SKM-1 treated with dmso at 0.1 percent for 144 hours (cell line): Measurements from ENCODE around the gene SLC17A9.
"Not testable (repeated sequence)": the region's sequence is repeated elsewhere in the genome, so short reads cannot be mapped to it uniquely, and the experiment has no call there.

Experiments
- DNase-seq: peaks from one replicate; lab custom pipeline; 2025; ENCODE audit not compliant: unreplicated experiment; lab: John Stamatoyannopoulos, UW

SLC17A9 gene

GRCh38 chr20:62920039-62920645, 32.4 kb upstream of the SLC17A9 start:
- DNase-seq, result no peak

DNA sequence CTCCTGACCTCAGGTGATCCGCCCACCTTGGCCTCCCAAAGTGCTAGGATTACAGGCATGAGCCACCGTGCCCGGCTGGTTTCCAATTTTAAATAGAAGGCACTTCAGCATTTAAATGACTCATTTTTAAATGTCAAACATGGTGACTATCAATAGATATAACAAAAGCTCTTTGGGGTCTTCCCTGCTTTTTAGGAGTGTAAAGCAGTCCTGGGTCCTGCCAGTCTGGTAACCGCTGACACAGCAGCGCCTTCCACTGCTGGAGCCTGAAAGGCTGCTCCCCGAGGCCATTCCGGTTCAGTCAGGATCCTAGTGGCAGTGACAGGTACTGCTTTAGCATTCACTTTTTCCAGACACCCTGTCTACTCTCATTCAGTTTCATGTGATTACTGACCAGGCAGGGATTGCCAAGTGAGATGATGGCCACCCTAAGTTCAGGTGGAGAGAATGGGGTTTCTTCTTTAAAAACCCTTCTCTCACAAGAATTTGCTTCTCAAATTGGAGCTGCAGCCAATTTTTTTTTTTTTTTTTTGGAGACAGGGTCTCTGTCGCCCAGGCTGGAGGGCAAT, 31.3 kb upstream of the SLC17A9 start:
- DNase-seq, result peak; percentile 55

GRCh38 chr20:62922451-62922921, 30.0 kb upstream of the SLC17A9 start:
- DNase-seq, result no peak

GRCh38 chr20:62923059-62923668, 29.3 kb upstream of the SLC17A9 start:
- DNase-seq, result not testable (repeated sequence)

GRCh38 chr20:62923669-62924441, 28.7 kb upstream of the SLC17A9 start:
- no peak for DNase-seq

- DNase-seq, result no peak
These were observed 27.9 kb upstream of the SLC17A9 start for GRCh38 chr20:62924442-62925075.

DNA sequence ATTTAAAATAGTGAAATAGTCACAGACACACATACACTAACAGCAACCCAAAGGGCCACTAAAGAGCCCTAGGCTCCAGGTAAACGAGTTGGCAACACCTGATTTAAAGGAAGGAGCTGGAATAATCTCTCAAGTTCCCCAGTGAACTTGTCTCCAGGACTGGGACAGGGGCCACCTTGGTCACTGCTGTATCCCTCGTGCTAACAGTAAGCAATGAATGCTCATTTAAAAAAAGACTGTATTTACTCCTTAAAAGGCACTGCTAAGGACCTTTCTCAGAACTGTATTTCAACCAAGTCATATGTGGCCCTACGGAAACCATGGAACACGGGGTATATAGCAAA, 27.5 kb upstream of the SLC17A9 start:
- no peak for DNase-seq

- DNase-seq, result no peak
These were observed 26.9 kb upstream of the SLC17A9 start for GRCh38 chr20:62925420-62926228.

- DNase-seq, result peak; percentile 68
These were observed 26.0 kb upstream of the SLC17A9 start, which contains the start of gene DIDO1 for GRCh38 chr20:62926229-62927127. Gene DIDO1 (minus strand): TSS chr20:62926505.

- DNase-seq, result no peak
These were observed 25.3 kb upstream of the SLC17A9 start for GRCh38 chr20:62927128-62927705.

DNA sequence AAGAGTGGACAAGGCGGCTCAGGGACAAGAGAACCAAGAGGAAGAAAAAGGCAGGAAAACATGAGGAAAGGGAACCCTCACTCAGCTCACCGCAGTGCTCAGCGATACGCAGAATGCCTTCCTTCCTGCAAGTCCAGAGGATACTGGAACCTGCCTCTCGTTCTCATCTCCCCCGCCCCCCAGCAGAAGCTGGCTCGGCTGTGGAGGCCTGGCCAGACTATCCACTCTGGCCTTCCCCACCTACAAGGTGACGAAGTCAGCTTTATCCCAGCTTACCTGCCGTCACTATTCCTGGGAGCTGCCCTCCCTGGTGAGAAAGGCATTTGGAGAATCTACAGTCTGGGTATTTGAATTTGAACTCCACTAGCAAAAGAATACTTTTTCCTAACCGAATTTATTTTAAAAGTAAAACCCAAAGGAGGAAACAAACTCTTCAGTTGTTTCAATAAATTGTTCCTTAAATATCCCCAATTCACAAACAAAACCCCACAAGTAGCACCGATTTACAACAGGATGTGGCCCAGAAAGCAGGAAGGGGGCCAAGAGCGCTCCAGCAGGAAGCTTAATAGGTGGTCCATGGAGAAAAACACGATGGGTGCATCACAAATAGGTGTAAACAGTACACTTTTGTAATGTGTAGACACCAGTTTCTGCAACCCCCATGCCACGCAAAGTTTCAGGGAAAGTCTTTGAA, 24.1 kb upstream of the SLC17A9 start:
- DNase-seq, result no peak

GRCh38 chr20:62929051-62929538, 23.4 kb upstream of the SLC17A9 start:
- DNase-seq, result no peak

GRCh38 chr20:62931464-62931863, 21.0 kb upstream of the SLC17A9 start:
- DNase-seq, result no peak

DNA sequence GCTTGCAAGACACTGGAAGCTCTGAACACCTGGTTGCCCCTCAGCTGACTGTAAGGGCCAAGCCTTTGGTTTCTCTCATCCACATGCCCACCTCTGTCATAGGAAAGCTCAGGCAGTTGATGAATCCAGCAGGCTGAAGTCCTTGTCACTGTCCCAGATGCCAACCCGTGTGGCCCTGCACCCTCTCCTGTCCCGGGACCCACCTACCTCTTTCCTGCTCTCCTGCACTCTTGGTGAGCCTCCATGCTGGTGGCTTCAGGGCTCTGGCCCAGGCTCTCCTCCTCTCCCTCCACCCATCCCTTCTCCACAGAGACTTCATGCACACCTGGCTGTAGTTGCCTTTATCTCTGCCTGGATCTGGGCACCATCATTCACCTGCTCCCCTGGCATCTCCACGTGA, 18.5 kb upstream of the SLC17A9 start:
- no peak for DNase-seq

GRCh38 chr20:62935204-62935967, 17.1 kb upstream of the SLC17A9 start:
- DNase-seq, result no peak

- DNase-seq, result no peak
These were observed 16.4 kb upstream of the SLC17A9 start for GRCh38 chr20:62935968-62936585.
